Measurements from ENCODE around the gene RLIM. TPM values are rescaled to one million over a fixed set of nuclear protein-coding genes. Genes with fewer than 3 reads are reported as not detected.

Gene RLIM
- total and polyA plus RNA-seq, 2 of the 8 experiments (the other 6 are each of a cell fraction or from before 2014, with no cell fraction given), result 6.3 to 34.6 TPM

DNA sequence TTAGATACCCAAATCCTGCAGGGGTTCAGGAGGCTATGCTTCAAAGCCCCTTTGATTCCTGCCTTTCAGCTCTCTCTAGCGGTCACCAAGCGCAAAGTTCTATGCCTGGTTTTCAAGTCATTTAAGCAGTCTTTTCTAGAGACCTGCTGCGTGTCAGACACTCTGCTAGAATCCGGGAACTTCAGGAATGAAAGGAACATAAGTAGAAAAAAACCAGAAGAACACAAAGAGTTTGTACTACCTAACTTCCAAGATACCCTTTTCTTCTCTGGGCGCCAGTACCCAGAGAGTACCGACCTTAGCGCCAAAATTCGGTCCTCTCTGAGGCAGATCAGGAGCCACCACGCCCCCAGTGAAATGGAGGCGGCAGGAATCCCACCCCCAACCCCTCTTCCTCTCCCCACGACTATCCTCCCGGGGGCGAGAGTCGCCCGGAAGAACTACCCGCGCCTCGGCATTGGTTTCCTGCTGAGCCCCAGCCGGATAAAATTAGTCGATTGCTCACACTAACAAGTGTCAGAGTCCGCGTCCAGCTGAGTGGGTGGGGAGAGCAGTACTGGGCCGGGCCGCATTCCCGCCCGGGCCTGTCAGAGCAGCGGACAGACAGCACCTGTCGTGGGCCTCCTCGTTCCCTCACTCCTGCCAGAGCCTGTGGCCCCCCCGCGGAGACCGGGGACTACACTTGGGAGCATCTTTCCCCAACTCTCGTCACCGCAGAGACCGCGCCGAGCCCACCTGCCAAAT is 78.8 kb downstream of the RLIM start:
- H2AFZ ChIP-seq (ENCODE audit: low read length), result no peak overlapping the region
- no peaks in the 10 kb centered on the region for H4K20me1 ChIP-seq (replicated peaks in 1 of 2; ENCODE audit: control insufficient read depth in 1 of 2, insufficient read depth in 2 of 2, low read length in 2 of 2)
- H3K23ac ChIP-seq (ENCODE audit: insufficient read length), result no peak overlapping the region
- 1% methylated on average over 12 of the region's 37 CpGs; no CpG with 5 or more reads in 1 of the 2 experiments for WGBS, 2 experiments (ENCODE audit: extremely low coverage in 1 of 2, insufficient coverage in 1 of 2, insufficient read length in 1 of 2, insufficient replicate concordance in 2 of 2, low coverage in 1 of 2, low lambda C conversion rate in 2 of 2, missing lambda C conversion rate in 1 of 2)
- H3K27ac ChIP-seq (ENCODE audit: low read depth, low read length), result no peak overlapping the region
- H3K4me1 ChIP-seq (replicated peaks in 1 of 4; ENCODE audit: control insufficient read depth in 3 of 4, insufficient read depth in 4 of 4, low read length in 3 of 4), result peaks cover 0 to 12% (median 2%) of the 10 kb centered on the region in 4 experiments; a peak in 4 of 7 replicates
- CTCF ChIA-PET (ENCODE audit: partially characterized antibody), result interaction anchor here (0.6 to 3.1 kb wide), 20 partner anchors 9 to 1493 kb away, joined by 3 to 14 read pairs (median 5); no protein-coding TSS in a partner anchor
- H3K27me3 ChIP-seq (replicated peaks in 1 of 4; ENCODE audit: control insufficient read depth in 3 of 4, extremely low read depth in 1 of 4, insufficient read depth in 3 of 4, low read length in 3 of 4), result peaks cover 0 to 2% (median 0%) of the 10 kb centered on the region in 4 experiments; a peak in 2 of 7 replicates
- H3K79me1 ChIP-seq (ENCODE audit: low read depth, low read length), result no peaks in the 10 kb centered on the region
- H4K5ac ChIP-seq (ENCODE audit: insufficient read length, low read depth, low read length), result no peak overlapping the region
- FAIRE-seq (peak; percentile 45), DNase-seq (ENCODE audit: low read depth in 1 of 2, low spot score in 2 of 2) (peak in 1 of 2 experiments; percentile 60)
- H3K23me2 ChIP-seq (ENCODE audit: low read depth, low read length), result peaks cover 4% of the 10 kb centered on the region; the same call in 1 of the 2 replicates
- no peak overlapping the region for H3K56ac ChIP-seq (replicated peaks; ENCODE audit: insufficient read length, low read depth, low read length)
- H3K4me2 ChIP-seq (ENCODE audit: insufficient read depth in 1 of 2, low read depth in 2 of 2, low read length in 2 of 2), result peak overlapping the region; percentile 79 to 84
- POLR2A ChIA-PET (ENCODE audit: partially characterized antibody), result interaction anchor here (1.0 to 1.7 kb wide), 4 partner anchors 11 to 115 kb away, joined by 3 to 6 read pairs (median 4); partner anchors contain the start of gene SLC16A2
- TF ChIP-seq GABPA (IDR thresholded peaks at IDR 0.05; ENCODE audit: borderline replicate concordance, insufficient read depth, low read length) (no peak), ASH2L (IDR thresholded peaks at IDR 0.05; ENCODE audit: low read length) (no peak), HDAC6 (IDR thresholded peaks at IDR 0.05; ENCODE audit: low read depth, low read length) (no peak), BCL11A (IDR thresholded peaks at IDR 0.05; ENCODE audit: low read depth in 2 of 2, low read length in 2 of 2) (no peak), RAD21 (IDR thresholded peaks at IDR 0.05 in 1 of 2, conservative IDR thresholded peaks at IDR 0.05 in 1 of 2; ENCODE audit: low read depth in 2 of 2, low read length in 2 of 2) (peak; percentile 69 to 82), JUN (IDR thresholded peaks at IDR 0.05; ENCODE audit: low read depth, low read length) (no peak), FOSL1 (IDR thresholded peaks at IDR 0.05; ENCODE audit: insufficient read depth, low read depth, low read length) (no peak), CHD1 (IDR thresholded peaks at IDR 0.05; ENCODE audit: low read depth, low read length) (no peak)
- TF ChIP-seq, protein P1, sequence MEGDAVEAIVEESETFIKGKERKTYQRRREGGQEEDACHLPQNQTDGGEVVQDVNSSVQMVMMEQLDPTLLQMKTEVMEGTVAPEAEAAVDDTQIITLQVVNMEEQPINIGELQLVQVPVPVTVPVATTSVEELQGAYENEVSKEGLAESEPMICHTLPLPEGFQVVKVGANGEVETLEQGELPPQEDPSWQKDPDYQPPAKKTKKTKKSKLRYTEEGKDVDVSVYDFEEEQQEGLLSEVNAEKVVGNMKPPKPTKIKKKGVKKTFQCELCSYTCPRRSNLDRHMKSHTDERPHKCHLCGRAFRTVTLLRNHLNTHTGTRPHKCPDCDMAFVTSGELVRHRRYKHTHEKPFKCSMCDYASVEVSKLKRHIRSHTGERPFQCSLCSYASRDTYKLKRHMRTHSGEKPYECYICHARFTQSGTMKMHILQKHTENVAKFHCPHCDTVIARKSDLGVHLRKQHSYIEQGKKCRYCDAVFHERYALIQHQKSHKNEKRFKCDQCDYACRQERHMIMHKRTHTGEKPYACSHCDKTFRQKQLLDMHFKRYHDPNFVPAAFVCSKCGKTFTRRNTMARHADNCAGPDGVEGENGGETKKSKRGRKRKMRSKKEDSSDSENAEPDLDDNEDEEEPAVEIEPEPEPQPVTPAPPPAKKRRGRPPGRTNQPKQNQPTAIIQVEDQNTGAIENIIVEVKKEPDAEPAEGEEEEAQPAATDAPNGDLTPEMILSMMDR (IDR thresholded peaks at IDR 0.05; ENCODE audit: control extremely low read depth in 1 of 3, insufficient read depth in 1 of 3, low read depth in 1 of 3, low read length in 3 of 3), result peak in 2 of 3 experiments; percentile 64 to 65; a peak in 3 of 4 replicates
- H2BK120ac ChIP-seq (replicated peaks; ENCODE audit: low read depth, low read length), result no peak overlapping the region
- no peak overlapping the region for H3K4ac ChIP-seq (replicated peaks; ENCODE audit: insufficient read length, low read depth, low read length)
- no peaks in the 10 kb centered on the region for H3K9me3 ChIP-seq (ENCODE audit: insufficient read depth in 2 of 2, low read depth in 1 of 2, low read length in 1 of 2)
- peak overlapping the region; percentile 36 to 64 (median 49) for H3K4me3 ChIP-seq (ENCODE audit: extremely low read depth in 1 of 4, insufficient read depth in 2 of 4, low read depth in 3 of 4, low read length in 4 of 4)
- no peak overlapping the region for H2BK20ac ChIP-seq (ENCODE audit: low read length)
- H2AK5ac ChIP-seq (ENCODE audit: low read depth, low read length), result no peak overlapping the region
- H2BK12ac ChIP-seq (ENCODE audit: low read depth, low read length), result no peak overlapping the region
- no peaks in the 10 kb centered on the region; a peak in 1 of 8 replicates for H3K36me3 ChIP-seq (ENCODE audit: control insufficient read depth in 2 of 4, insufficient read depth in 4 of 4, low read length in 3 of 4)
- H2BK5ac ChIP-seq (ENCODE audit: low read depth, low read length), result no peak overlapping the region
- H3K9ac ChIP-seq (replicated peaks in 1 of 4; ENCODE audit: extremely low read depth in 1 of 4, low read depth in 3 of 4, low read length in 3 of 4), result no peak overlapping the region
- no peak overlapping the region for H4K8ac ChIP-seq (ENCODE audit: extremely low read depth, insufficient read depth, low read length)
- H3K18ac ChIP-seq (ENCODE audit: extremely low read depth, low read length), result no peak overlapping the region; the same call in 1 of the 2 replicates
- no peak overlapping the region for H2BK15ac ChIP-seq (ENCODE audit: low read length)
- no peak overlapping the region for H3K14ac ChIP-seq (ENCODE audit: insufficient read length)
- no peak overlapping the region for H4K91ac ChIP-seq (replicated peaks; ENCODE audit: insufficient read length, low read length)
- no peaks in the 10 kb centered on the region for H3K79me2 ChIP-seq (ENCODE audit: control insufficient read depth in 1 of 2, insufficient read depth in 2 of 2, low read length in 2 of 2)

All from H1 (cell line).